Liver (tissue), 3 donors: Measurements from ENCODE around the gene DNAH17.

ENCODE experiments used
- GABPA ChIP-seq, 2 donors: IDR thresholded peaks in 1 of 2; conservative IDR thresholded peaks in 1 of 2; 2 replicates each; pipeline ENCODE4 v1.6.1; 2016; ENCODE audit warnings: antibody characterized with exemption in 2 of 2, mild to moderate bottlenecking in 1 of 2, moderate library complexity in 1 of 2
- RAD21 ChIP-seq, 2 donors: IDR thresholded peaks; 2 replicates each; pipeline ENCODE4 v1.6.1; 2016; ENCODE audit warnings: antibody characterized with exemption in 2 of 2, mild to moderate bottlenecking in 2 of 2
- SP1 ChIP-seq: IDR thresholded peaks from 2 replicates; pipeline ENCODE4 v1.6.1; 2018; ENCODE audit warnings: antibody characterized with exemption, mild to moderate bottlenecking
- TAF1 ChIP-seq: conservative IDR thresholded peaks from 2 replicates; pipeline ENCODE4 v1.6.1; 2016; ENCODE audit warnings: antibody characterized with exemption, mild to moderate bottlenecking
- TF ChIP-seq, protein P1 (sequence below): fragments of 150-350 bp; IDR thresholded peaks from 2 replicates; pipeline ENCODE4 v1.5.1; 2017; ENCODE audit warnings: improper control_type of control experiment, low read depth, low read length; ENCODE audit not compliant: missing input control
- TF ChIP-seq, protein P2 (sequence below): IDR thresholded peaks from 2 replicates; pipeline ENCODE4 v1.6.1; 2016; ENCODE audit warnings: antibody characterized with exemption
- TF ChIP-seq, protein P3 (sequence below): IDR thresholded peaks from 2 replicates; pipeline ENCODE4 v1.6.1; 2016; ENCODE audit warnings: antibody characterized with exemption, mild to moderate bottlenecking
- TF ChIP-seq, protein P4 (sequence below): IDR thresholded peaks from 2 replicates; pipeline ENCODE4 v1.6.1; 2016; ENCODE audit warnings: antibody characterized with exemption
- donor health status: healthy.
- donor health status: healthy.

DNA sequence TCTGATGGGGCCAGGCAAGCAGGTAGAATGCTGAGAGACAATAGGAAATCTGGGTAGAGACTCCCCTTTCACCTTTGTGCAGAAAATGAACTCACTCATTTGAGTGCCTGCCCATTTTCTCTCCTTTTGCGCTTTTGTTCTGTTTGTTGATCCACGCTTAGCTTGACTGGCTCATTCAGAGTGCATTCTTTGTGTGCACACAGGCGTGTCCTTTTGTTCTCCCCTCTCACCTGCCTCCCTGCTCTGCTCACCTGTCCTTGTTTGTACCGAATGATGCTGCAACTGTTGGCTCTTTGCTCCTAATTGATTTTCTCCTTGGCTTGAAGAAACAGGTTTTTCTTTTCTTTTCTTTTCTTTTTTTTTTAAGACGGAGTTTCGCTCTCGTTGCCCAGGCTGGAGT lies 183.0 kb downstream of the DNAH17 start:
- TF ChIP-seq, protein P1, sequence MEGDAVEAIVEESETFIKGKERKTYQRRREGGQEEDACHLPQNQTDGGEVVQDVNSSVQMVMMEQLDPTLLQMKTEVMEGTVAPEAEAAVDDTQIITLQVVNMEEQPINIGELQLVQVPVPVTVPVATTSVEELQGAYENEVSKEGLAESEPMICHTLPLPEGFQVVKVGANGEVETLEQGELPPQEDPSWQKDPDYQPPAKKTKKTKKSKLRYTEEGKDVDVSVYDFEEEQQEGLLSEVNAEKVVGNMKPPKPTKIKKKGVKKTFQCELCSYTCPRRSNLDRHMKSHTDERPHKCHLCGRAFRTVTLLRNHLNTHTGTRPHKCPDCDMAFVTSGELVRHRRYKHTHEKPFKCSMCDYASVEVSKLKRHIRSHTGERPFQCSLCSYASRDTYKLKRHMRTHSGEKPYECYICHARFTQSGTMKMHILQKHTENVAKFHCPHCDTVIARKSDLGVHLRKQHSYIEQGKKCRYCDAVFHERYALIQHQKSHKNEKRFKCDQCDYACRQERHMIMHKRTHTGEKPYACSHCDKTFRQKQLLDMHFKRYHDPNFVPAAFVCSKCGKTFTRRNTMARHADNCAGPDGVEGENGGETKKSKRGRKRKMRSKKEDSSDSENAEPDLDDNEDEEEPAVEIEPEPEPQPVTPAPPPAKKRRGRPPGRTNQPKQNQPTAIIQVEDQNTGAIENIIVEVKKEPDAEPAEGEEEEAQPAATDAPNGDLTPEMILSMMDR: no peak
- TF ChIP-seq SP1: no peak
- TF ChIP-seq GABPA (IDR thresholded peaks at IDR 0.05 in 1 of 2, conservative IDR thresholded peaks at IDR 0.05 in 1 of 2): no peak
- TF ChIP-seq TAF1: no peak
- TF ChIP-seq, protein P2, sequence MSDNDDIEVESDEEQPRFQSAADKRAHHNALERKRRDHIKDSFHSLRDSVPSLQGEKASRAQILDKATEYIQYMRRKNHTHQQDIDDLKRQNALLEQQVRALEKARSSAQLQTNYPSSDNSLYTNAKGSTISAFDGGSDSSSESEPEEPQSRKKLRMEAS: no peak
- no peak for TF ChIP-seq RAD21 (IDR thresholded peaks at IDR 0.05)
- TF ChIP-seq, protein P3, sequence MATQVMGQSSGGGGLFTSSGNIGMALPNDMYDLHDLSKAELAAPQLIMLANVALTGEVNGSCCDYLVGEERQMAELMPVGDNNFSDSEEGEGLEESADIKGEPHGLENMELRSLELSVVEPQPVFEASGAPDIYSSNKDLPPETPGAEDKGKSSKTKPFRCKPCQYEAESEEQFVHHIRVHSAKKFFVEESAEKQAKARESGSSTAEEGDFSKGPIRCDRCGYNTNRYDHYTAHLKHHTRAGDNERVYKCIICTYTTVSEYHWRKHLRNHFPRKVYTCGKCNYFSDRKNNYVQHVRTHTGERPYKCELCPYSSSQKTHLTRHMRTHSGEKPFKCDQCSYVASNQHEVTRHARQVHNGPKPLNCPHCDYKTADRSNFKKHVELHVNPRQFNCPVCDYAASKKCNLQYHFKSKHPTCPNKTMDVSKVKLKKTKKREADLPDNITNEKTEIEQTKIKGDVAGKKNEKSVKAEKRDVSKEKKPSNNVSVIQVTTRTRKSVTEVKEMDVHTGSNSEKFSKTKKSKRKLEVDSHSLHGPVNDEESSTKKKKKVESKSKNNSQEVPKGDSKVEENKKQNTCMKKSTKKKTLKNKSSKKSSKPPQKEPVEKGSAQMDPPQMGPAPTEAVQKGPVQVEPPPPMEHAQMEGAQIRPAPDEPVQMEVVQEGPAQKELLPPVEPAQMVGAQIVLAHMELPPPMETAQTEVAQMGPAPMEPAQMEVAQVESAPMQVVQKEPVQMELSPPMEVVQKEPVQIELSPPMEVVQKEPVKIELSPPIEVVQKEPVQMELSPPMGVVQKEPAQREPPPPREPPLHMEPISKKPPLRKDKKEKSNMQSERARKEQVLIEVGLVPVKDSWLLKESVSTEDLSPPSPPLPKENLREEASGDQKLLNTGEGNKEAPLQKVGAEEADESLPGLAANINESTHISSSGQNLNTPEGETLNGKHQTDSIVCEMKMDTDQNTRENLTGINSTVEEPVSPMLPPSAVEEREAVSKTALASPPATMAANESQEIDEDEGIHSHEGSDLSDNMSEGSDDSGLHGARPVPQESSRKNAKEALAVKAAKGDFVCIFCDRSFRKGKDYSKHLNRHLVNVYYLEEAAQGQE: no peak
- TF ChIP-seq, protein P4, sequence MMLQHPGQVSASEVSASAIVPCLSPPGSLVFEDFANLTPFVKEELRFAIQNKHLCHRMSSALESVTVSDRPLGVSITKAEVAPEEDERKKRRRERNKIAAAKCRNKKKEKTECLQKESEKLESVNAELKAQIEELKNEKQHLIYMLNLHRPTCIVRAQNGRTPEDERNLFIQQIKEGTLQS: no peak
